HEK293 (cell line): ENCODE data around the gene SH3RF3.

Experiments used
- REPIN1 ChIP-seq: fragments of 450-650 bp; formaldehyde crosslinking; IDR thresholded peaks from 2 replicates; pipeline ENCODE4 v1.5.1; 2017; ENCODE audit warnings: missing biosample characterization, missing genetic modification characterization, low read depth
- ZBTB1 ChIP-seq: fragments of 450-650 bp; formaldehyde crosslinking; IDR thresholded peaks from 2 replicates; pipeline ENCODE4 v1.5.1; 2016; ENCODE audit warnings: missing biosample characterization, missing genetic modification characterization
- ZNF214 ChIP-seq: fragments of 450-650 bp; formaldehyde crosslinking; IDR thresholded peaks from 2 replicates; pipeline ENCODE4 v1.5.1; 2017; ENCODE audit warnings: missing biosample characterization, mild to moderate bottlenecking, missing genetic modification characterization, borderline replicate concordance
- ZNF510 ChIP-seq: fragments of 450-650 bp; formaldehyde crosslinking; IDR thresholded peaks from 2 replicates; pipeline ENCODE4 v1.5.1; 2018; ENCODE audit warnings: mild to moderate bottlenecking, missing genetic modification characterization, missing biosample characterization; ENCODE audit not compliant: insufficient replicate concordance
- ZNF530 ChIP-seq: fragments of 450-650 bp; formaldehyde crosslinking; IDR thresholded peaks from 2 replicates; pipeline ENCODE4 v1.5.1; 2016; ENCODE audit warnings: low read depth, missing biosample characterization, missing genetic modification characterization
- ZNF585B ChIP-seq: fragments of 450-650 bp; formaldehyde crosslinking; IDR thresholded peaks from 2 replicates; pipeline ENCODE4 v1.5.1; 2016; ENCODE audit warnings: missing biosample characterization, missing genetic modification characterization
- ZNF629 ChIP-seq: fragments of 450-650 bp; formaldehyde crosslinking; IDR thresholded peaks from 2 replicates; pipeline ENCODE4 v1.5.1; 2017; ENCODE audit warnings: missing biosample characterization, missing genetic modification characterization
- ZNF777 ChIP-seq: fragments of 450-650 bp; formaldehyde crosslinking; IDR thresholded peaks from 2 replicates; pipeline ENCODE4 v1.5.1; 2017; ENCODE audit warnings: missing biosample characterization, missing genetic modification characterization, borderline replicate concordance
- ZNF791 ChIP-seq: fragments of 450-650 bp; formaldehyde crosslinking; IDR thresholded peaks from 2 replicates; pipeline ENCODE4 v1.5.1; 2016; ENCODE audit warnings: missing biosample characterization, missing genetic modification characterization
- ZNF830 ChIP-seq: fragments of 450-650 bp; IDR thresholded peaks from 2 replicates; pipeline ENCODE4 v1.5.0; 2018; ENCODE audit warnings: missing biosample characterization, missing genetic modification characterization, low read depth, mild to moderate bottlenecking, moderate library complexity
- TF ChIP-seq, protein P1 (sequence below): fragments of 450-650 bp; formaldehyde crosslinking; IDR thresholded peaks from 2 replicates; pipeline ENCODE4 v1.5.1; 2016; ENCODE audit warnings: missing biosample characterization, missing genetic modification characterization
- TF ChIP-seq, protein P2 (sequence below): fragments of 450-650 bp; formaldehyde crosslinking; IDR thresholded peaks from 2 replicates; pipeline ENCODE4 v1.5.1; 2016; ENCODE audit warnings: missing biosample characterization, missing genetic modification characterization
- TF ChIP-seq, protein P3 (sequence below): fragments of 450-650 bp; formaldehyde crosslinking; IDR thresholded peaks from 2 replicates; pipeline ENCODE4 v1.5.1; 2016; ENCODE audit warnings: missing biosample characterization, missing genetic modification characterization
- TF ChIP-seq, protein P4 (sequence below): fragments of 450-650 bp; formaldehyde crosslinking; IDR thresholded peaks from 2 replicates; pipeline ENCODE4 v1.5.1; 2016; ENCODE audit warnings: missing biosample characterization, missing genetic modification characterization

DNA sequence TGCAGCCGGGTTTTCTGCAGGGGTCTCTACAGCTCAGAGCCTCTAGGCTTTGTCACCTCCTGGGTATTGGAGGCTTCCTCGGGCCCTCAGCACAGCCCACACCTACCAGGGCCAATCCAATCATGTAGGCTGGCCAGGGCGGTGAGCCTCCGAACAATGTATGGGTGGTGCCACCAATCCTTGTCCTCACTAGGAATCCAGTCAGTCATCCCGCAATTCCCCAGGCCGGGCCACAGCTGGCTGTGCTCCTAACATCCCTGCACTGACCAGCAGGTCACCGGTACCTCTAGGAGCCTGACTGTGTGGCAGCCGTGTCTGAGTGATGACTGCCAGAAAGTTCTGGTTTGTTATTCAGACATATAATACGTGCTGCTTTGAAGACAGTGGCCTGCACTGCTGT is 129.4 kb downstream of the SH3RF3 start:
- TF ChIP-seq, protein P1, sequence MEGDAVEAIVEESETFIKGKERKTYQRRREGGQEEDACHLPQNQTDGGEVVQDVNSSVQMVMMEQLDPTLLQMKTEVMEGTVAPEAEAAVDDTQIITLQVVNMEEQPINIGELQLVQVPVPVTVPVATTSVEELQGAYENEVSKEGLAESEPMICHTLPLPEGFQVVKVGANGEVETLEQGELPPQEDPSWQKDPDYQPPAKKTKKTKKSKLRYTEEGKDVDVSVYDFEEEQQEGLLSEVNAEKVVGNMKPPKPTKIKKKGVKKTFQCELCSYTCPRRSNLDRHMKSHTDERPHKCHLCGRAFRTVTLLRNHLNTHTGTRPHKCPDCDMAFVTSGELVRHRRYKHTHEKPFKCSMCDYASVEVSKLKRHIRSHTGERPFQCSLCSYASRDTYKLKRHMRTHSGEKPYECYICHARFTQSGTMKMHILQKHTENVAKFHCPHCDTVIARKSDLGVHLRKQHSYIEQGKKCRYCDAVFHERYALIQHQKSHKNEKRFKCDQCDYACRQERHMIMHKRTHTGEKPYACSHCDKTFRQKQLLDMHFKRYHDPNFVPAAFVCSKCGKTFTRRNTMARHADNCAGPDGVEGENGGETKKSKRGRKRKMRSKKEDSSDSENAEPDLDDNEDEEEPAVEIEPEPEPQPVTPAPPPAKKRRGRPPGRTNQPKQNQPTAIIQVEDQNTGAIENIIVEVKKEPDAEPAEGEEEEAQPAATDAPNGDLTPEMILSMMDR (tag by site-specific recombination): no peak
- TF ChIP-seq ZNF791 (tag by site-specific recombination): no peak
- TF ChIP-seq, protein P2, sequence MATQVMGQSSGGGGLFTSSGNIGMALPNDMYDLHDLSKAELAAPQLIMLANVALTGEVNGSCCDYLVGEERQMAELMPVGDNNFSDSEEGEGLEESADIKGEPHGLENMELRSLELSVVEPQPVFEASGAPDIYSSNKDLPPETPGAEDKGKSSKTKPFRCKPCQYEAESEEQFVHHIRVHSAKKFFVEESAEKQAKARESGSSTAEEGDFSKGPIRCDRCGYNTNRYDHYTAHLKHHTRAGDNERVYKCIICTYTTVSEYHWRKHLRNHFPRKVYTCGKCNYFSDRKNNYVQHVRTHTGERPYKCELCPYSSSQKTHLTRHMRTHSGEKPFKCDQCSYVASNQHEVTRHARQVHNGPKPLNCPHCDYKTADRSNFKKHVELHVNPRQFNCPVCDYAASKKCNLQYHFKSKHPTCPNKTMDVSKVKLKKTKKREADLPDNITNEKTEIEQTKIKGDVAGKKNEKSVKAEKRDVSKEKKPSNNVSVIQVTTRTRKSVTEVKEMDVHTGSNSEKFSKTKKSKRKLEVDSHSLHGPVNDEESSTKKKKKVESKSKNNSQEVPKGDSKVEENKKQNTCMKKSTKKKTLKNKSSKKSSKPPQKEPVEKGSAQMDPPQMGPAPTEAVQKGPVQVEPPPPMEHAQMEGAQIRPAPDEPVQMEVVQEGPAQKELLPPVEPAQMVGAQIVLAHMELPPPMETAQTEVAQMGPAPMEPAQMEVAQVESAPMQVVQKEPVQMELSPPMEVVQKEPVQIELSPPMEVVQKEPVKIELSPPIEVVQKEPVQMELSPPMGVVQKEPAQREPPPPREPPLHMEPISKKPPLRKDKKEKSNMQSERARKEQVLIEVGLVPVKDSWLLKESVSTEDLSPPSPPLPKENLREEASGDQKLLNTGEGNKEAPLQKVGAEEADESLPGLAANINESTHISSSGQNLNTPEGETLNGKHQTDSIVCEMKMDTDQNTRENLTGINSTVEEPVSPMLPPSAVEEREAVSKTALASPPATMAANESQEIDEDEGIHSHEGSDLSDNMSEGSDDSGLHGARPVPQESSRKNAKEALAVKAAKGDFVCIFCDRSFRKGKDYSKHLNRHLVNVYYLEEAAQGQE (tag by site-specific recombination): no peak
- no peak for TF ChIP-seq ZNF530 (tag by site-specific recombination)
- no peak for TF ChIP-seq ZNF510 (tag by site-specific recombination)
- TF ChIP-seq REPIN1 (tag by site-specific recombination): no peak
- no peak for TF ChIP-seq ZNF214 (tag by site-specific recombination)
- TF ChIP-seq ZNF585B (tag by site-specific recombination): no peak
- TF ChIP-seq, protein P3, sequence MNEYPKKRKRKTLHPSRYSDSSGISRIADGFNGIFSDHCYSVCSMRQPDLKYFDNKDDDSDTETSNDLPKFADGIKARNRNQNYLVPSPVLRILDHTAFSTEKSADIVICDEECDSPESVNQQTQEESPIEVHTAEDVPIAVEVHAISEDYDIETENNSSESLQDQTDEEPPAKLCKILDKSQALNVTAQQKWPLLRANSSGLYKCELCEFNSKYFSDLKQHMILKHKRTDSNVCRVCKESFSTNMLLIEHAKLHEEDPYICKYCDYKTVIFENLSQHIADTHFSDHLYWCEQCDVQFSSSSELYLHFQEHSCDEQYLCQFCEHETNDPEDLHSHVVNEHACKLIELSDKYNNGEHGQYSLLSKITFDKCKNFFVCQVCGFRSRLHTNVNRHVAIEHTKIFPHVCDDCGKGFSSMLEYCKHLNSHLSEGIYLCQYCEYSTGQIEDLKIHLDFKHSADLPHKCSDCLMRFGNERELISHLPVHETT: no peak
- no peak for TF ChIP-seq ZNF777 (tag by site-specific recombination)
- TF ChIP-seq ZNF629 (tag by site-specific recombination): no peak
- TF ChIP-seq, protein P4, sequence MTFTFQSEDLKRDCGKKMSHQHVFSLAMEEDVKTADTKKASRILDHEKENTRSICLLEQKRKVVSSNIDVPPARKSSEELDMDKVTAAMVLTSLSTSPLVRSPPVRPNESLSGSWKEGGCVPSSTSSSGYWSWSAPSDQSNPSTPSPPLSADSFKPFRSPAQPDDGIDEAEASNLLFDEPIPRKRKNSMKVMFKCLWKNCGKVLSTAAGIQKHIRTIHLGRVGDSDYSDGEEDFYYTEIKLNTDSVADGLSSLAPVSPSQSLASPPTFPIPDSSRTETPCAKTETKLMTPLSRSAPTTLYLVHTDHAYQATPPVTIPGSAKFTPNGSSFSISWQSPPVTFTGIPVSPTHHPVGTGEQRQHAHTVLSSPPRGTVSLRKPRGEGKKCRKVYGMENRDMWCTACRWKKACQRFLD: no peak
- TF ChIP-seq ZNF830 (tag by site-specific recombination): no peak
- no peak for TF ChIP-seq ZBTB1 (tag by site-specific recombination)
